HG03432 (cell line): ENCODE results near the gene MATN3.

Experiments
- ATAC-seq: cut with Tn5 transposase; IDR thresholded peaks from one replicate; pipeline ENCODE4 v1.9.1; 2021; ENCODE audit warnings: mild to moderate bottlenecking, moderate library complexity; ENCODE audit not compliant: unreplicated experiment

The MATN3 gene

GRCh38 chr2:20005891-20006470, 6.5 kb downstream of the MATN3 start:
- no peak for ATAC-seq

GRCh38 chr2:20005067-20005627, 7.3 kb downstream of the MATN3 start:
- no peak for ATAC-seq

GRCh38 chr2:20001361-20001863, 11.1 kb downstream of the MATN3 start:
- no peak for ATAC-seq

GRCh38 chr2:19993731-19994130, 18.7 kb downstream of the MATN3 start:
- ATAC-seq = no peak

GRCh38 chr2:19991895-19992294, 20.6 kb downstream of the MATN3 start:
- ATAC-seq = no peak

GRCh38 chr2:19990416-19990728, 22.1 kb downstream of the MATN3 start:
- ATAC-seq = no peak

GRCh38 chr2:19989667-19990415, 22.6 kb downstream of the MATN3 start, which contains the start of gene WDR35:
WDR35 (minus strand) TSS chr2:19990105; CDS start chr2:19990015, 90 bp downstream.
- peak; percentile 97 for ATAC-seq

GRCh38 chr2:19989342-19989666, 23.2 kb downstream of the MATN3 start:
- ATAC-seq = no peak

- ATAC-seq = no peak
These were observed 23.9 kb downstream of the MATN3 start for GRCh38 chr2:19988600-19988999.

- ATAC-seq = peak; percentile 59
These were observed 24.5 kb downstream of the MATN3 start for GRCh38 chr2:19987936-19988335.

GRCh38 chr2:19982268-19982667, 30.2 kb downstream of the MATN3 start:
- no peak for ATAC-seq

- no peak for ATAC-seq
These were observed 32.5 kb downstream of the MATN3 start for GRCh38 chr2:19979932-19980331.

- no peak for ATAC-seq
These were observed 39.0 kb downstream of the MATN3 start for GRCh38 chr2:19973466-19973865.

GRCh38 chr2:19971691-19972090, 40.8 kb downstream of the MATN3 start:
- no peak for ATAC-seq

- ATAC-seq = no peak
These were observed 49.1 kb downstream of the MATN3 start for GRCh38 chr2:19963386-19963785.

GRCh38 chr2:19955544-19956422, 56.7 kb downstream of the MATN3 start:
- ATAC-seq = peak; percentile 98

- no peak for ATAC-seq
These were observed 63.4 kb downstream of the MATN3 start for GRCh38 chr2:19949071-19949470.

GRCh38 chr2:19947184-19947940, 65.1 kb downstream of the MATN3 start:
- no peak for ATAC-seq

GRCh38 chr2:19944205-19944845, 68.1 kb downstream of the MATN3 start:
- no peak for ATAC-seq

GRCh38 chr2:19943189-19943588, 69.3 kb downstream of the MATN3 start:
- ATAC-seq = no peak
